ENCODE measurements around the gene KCNAB2. TPM values are rescaled to one million over a fixed set of nuclear protein-coding genes. Genes with fewer than 3 reads are reported as not detected.

KCNAB2 gene
- total and polyA plus RNA-seq, 2 experiments from 2014 or later: 3.9 to 4.8 TPM

GRCh38 chr1:6144175-6144574 is 98.5 kb downstream of the KCNAB2 start:
- H2AFZ ChIP-seq: no peak overlapping the region
- 56 to 68% methylated on average over 7 of the region's 7 CpGs for WGBS, 2 experiments (ENCODE audit: low coverage in 1 of 2, low lambda C conversion rate in 2 of 2, missing lambda C conversion rate in 2 of 2)
- H3K27me3 ChIP-seq (replicated peaks; ENCODE audit: insufficient read depth): 0 out of 2 replicates have a peak, but pooled peaks cover 4% of the 10 kb centered on the region
- no peaks in the 10 kb centered on the region for H3K4me1 ChIP-seq (ENCODE audit: insufficient read depth)
- H3K9me2 ChIP-seq (ENCODE audit: insufficient read depth): no peaks in the 10 kb centered on the region
- TF ChIP-seq EZH2 (IDR thresholded peaks at IDR 0.05; ENCODE audit: insufficient read depth, poor library complexity, severe bottlenecking) (no peak), EZH2phosphoT487 (IDR thresholded peaks at IDR 0.05; ENCODE audit: insufficient read depth, low read depth) (no peak)
- no peaks in the 10 kb centered on the region for H3F3A ChIP-seq (ENCODE audit: insufficient read depth)
- DNase-seq: no peak
- H3K4me3 ChIP-seq: no peak overlapping the region
- no peaks in the 10 kb centered on the region for H3K36me3 ChIP-seq (ENCODE audit: low read depth)
- no peak overlapping the region for H3K27ac ChIP-seq
- no peaks in the 10 kb centered on the region for H4K20me1 ChIP-seq (ENCODE audit: insufficient read depth)
- no peak overlapping the region for H3K9ac ChIP-seq
- H3K9me3 ChIP-seq (ENCODE audit: low read depth): no peaks in the 10 kb centered on the region
- H3K4me2 ChIP-seq (ENCODE audit: unreplicated experiment): no peak overlapping the region
- H3K79me2 ChIP-seq (ENCODE audit: insufficient read depth): no peaks in the 10 kb centered on the region
- in situ Hi-C loops (cut with MboI): no loop called here

DNA sequence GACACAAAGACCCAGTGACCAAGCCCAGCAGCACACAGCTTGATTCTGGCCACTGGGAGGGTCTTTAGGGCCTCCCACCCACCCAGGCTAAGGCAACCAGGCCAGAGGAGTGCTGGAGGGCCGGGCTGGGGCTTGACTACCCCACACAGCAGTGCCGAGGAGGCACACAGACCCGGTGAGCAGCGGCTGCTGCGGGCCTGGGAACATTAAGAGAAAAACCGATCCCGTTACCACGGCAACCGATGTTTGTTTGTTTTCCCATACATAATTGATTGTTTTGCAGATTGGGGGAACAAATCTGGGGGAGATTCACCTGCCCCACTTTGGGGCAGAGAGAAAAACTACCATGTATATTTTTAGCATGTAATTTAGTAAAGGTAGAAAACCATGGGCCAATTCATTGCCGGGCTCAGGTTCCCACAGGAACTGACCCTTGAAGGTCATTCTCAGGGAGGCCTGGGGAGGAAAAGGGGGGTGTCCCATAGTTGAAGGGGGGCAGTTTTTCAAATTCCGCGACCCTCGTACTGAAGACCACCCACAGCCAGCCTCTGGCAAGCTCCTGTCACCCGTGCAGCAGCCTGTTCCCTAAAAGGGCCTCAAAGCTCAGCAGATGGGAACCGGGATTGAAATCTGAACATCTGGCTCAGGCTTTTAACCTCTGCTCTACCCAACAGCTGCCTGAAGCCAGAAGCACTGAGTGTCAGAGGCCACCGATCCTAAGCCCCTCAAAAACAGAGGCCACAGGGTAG is 99.1 kb downstream of the KCNAB2 start:
- H3K27ac ChIP-seq: no peak overlapping the region
- in situ Hi-C loops (cut with MboI): no loop called here
- H3K36me3 ChIP-seq (ENCODE audit: low read depth): no peaks in the 10 kb centered on the region
- no peaks in the 10 kb centered on the region for H3F3A ChIP-seq (ENCODE audit: insufficient read depth)
- H3K27me3 ChIP-seq (replicated peaks; ENCODE audit: insufficient read depth): 0 out of 2 replicates have a peak, but pooled peaks cover 2% of the 10 kb centered on the region
- no peak overlapping the region for H3K4me3 ChIP-seq
- H3K79me2 ChIP-seq (ENCODE audit: insufficient read depth): no peaks in the 10 kb centered on the region
- no peaks in the 10 kb centered on the region for H4K20me1 ChIP-seq (ENCODE audit: insufficient read depth)
- DNase-seq: no peak
- H3K4me1 ChIP-seq (ENCODE audit: insufficient read depth): no peaks in the 10 kb centered on the region
- H3K9ac ChIP-seq: no peak overlapping the region
- H3K9me3 ChIP-seq (ENCODE audit: low read depth): no peaks in the 10 kb centered on the region
- 27 to 30% methylated on average over 15 to 16 of the region's 16 CpGs for WGBS, 2 experiments (ENCODE audit: low coverage in 1 of 2, low lambda C conversion rate in 2 of 2, missing lambda C conversion rate in 2 of 2)
- H2AFZ ChIP-seq: no peak overlapping the region
- TF ChIP-seq EZH2 (IDR thresholded peaks at IDR 0.05; ENCODE audit: insufficient read depth, poor library complexity, severe bottlenecking): no peak
- no peak for TF ChIP-seq EZH2phosphoT487 (IDR thresholded peaks at IDR 0.05; ENCODE audit: insufficient read depth, low read depth)
- no peaks in the 10 kb centered on the region for H3K9me2 ChIP-seq (ENCODE audit: insufficient read depth)
- H3K4me2 ChIP-seq (ENCODE audit: unreplicated experiment): no peak overlapping the region

DNA sequence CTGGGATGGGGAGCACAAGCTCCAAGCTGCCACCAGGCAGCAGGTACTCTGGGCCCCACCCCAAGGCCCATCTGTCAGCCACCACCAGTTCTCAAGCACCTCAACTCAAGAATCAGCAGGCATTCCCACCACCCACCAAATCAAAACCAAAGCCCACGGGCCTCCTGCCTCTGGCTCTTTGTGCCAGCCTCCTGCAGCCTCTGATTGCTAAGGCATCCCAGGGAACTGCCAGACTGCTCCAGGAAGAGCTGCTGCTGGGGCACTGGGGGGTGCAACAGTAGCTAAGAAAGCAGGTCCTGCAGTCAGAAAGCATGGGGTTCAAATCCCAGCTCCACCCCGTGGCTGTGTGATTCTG is 99.7 kb downstream of the KCNAB2 start:
- Histone ChIP-seq H3K27ac (no peak overlapping the region), H3K4me1 (ENCODE audit: insufficient read depth) (no peaks in the 10 kb centered on the region), H3K79me2 (ENCODE audit: insufficient read depth) (no peaks in the 10 kb centered on the region), H3K4me3 (no peak overlapping the region), H3K9me2 (ENCODE audit: insufficient read depth) (no peaks in the 10 kb centered on the region), H3K36me3 (ENCODE audit: low read depth) (no peaks in the 10 kb centered on the region), H4K20me1 (ENCODE audit: insufficient read depth) (no peaks in the 10 kb centered on the region), H3K27me3 (replicated peaks; ENCODE audit: insufficient read depth) (no peaks in the 10 kb centered on the region), H3K4me2 (ENCODE audit: unreplicated experiment) (no peak overlapping the region), H3K9me3 (ENCODE audit: low read depth) (no peaks in the 10 kb centered on the region), H2AFZ (no peak overlapping the region), H3K9ac (no peak overlapping the region), H3F3A (ENCODE audit: insufficient read depth) (no peaks in the 10 kb centered on the region)
- in situ Hi-C loops (cut with MboI): no loop called here
- TF ChIP-seq EZH2phosphoT487 (IDR thresholded peaks at IDR 0.05; ENCODE audit: insufficient read depth, low read depth) (no peak), EZH2 (IDR thresholded peaks at IDR 0.05; ENCODE audit: insufficient read depth, poor library complexity, severe bottlenecking) (no peak)
- DNase-seq: no peak
- 29 to 34% methylated on average over 2 of the region's 2 CpGs for WGBS, 2 experiments (ENCODE audit: low coverage in 1 of 2, low lambda C conversion rate in 2 of 2, missing lambda C conversion rate in 2 of 2)

DNA sequence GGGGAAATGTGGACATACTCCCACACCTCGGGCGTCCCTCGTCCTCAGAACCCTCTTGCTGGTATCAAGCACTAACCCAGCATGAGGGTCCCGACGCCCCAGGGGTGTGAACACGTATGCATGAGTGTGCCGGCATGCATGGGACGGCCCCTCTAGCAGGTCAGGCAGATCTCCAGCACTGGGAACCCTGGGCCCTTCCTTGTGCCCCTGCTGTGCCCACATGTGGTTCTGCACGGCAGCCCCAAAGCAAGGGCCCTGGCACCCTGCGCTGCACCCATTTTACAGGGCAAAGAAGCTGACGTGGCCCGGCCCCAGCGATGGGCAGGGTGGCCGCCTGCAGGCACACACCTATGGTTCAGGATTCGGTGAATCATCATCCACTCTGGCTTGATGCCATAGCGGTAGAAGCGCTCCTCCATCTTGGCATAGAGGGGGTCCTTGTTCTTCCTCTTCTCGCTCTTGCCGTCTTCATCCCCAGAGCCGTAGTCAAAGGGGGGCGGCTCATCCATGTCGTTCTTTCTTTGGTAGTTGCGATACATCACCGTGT is 100.2 kb downstream of the KCNAB2 start:
- Histone ChIP-seq H3K9me2 (ENCODE audit: insufficient read depth) (no peaks in the 10 kb centered on the region), H3K4me1 (ENCODE audit: insufficient read depth) (no peaks in the 10 kb centered on the region), H3K4me3 (no peak overlapping the region), H2AFZ (no peak overlapping the region), H3K36me3 (ENCODE audit: low read depth) (no peaks in the 10 kb centered on the region), H4K20me1 (ENCODE audit: insufficient read depth) (no peaks in the 10 kb centered on the region), H3K27me3 (replicated peaks; ENCODE audit: insufficient read depth) (no peaks in the 10 kb centered on the region), H3K27ac (no peak overlapping the region), H3K79me2 (ENCODE audit: insufficient read depth) (no peaks in the 10 kb centered on the region), H3F3A (ENCODE audit: insufficient read depth) (no peaks in the 10 kb centered on the region), H3K9me3 (ENCODE audit: low read depth) (no peaks in the 10 kb centered on the region), H3K9ac (no peak overlapping the region), H3K4me2 (ENCODE audit: unreplicated experiment) (no peak overlapping the region)
- in situ Hi-C loops (cut with MboI): no loop called here
- TF ChIP-seq EZH2 (IDR thresholded peaks at IDR 0.05; ENCODE audit: insufficient read depth, poor library complexity, severe bottlenecking) (no peak), EZH2phosphoT487 (IDR thresholded peaks at IDR 0.05; ENCODE audit: insufficient read depth, low read depth) (no peak)
- 59 to 62% methylated on average over 22 to 24 of the region's 24 CpGs for WGBS, 2 experiments (ENCODE audit: low coverage in 1 of 2, low lambda C conversion rate in 2 of 2, missing lambda C conversion rate in 2 of 2)
- DNase-seq: no peak

All from GM23248 (cell line).